ENCODE data around the gene KDM5B. TPM values are rescaled to one million over a fixed set of nuclear protein-coding genes. Genes with fewer than 3 reads are reported as not detected.

Gene KDM5B
- total and polyA plus RNA-seq, 2 experiments from 2014 or later = 175 to 202 TPM

GRCh38 chr1:202801175-202801574 is 7.0 kb downstream of the KDM5B start (continued):
- no peak for TF ChIP-seq REST (IDR thresholded peaks at IDR 0.05; ENCODE audit: unreplicated experiment)

GRCh38 chr1:202800742-202801141 is 7.5 kb downstream of the KDM5B start:
- Histone ChIP-seq H3K36me3 (ENCODE audit: insufficient read depth) (no peaks in the 10 kb centered on the region), H3K9me2 (ENCODE audit: insufficient read depth) (no peaks in the 10 kb centered on the region), H4K20me1 (replicated peaks; ENCODE audit: insufficient read depth) (peaks cover 81% of the 10 kb centered on the region), H3K27ac (ENCODE audit: low read depth) (no peak overlapping the region), H3K79me2 (replicated peaks; ENCODE audit: insufficient read depth) (peaks cover 100% of the 10 kb centered on the region), H3K27me3 (ENCODE audit: insufficient read depth) (no peaks in the 10 kb centered on the region), H3K4me2 (no peak overlapping the region), H3K4me1 (ENCODE audit: insufficient read depth) (peaks cover 50% of the 10 kb centered on the region), H3F3A (replicated peaks; ENCODE audit: low read depth) (0 out of 2 replicates have a peak, but pooled peaks cover 5% of the 10 kb centered on the region), H3K4me3 (no peak overlapping the region), H2AFZ (no peak overlapping the region)
- ATAC-seq (no peak), DNase-seq (ENCODE audit: low spot score) (no peak)
- no peaks in the 10 kb centered on the region for H3K9me3 Mint-ChIP-seq
- H3K4me3 Mint-ChIP-seq = no peak overlapping the region; the same call in 2 of the 3 replicates
- no peak for TF ChIP-seq ZNF114 (CRISPR knock-in tag; IDR thresholded peaks at IDR 0.05)
- no peak for TF ChIP-seq EZH2 (IDR thresholded peaks at IDR 0.05; ENCODE audit: low read depth, unreplicated experiment)
- no peak for TF ChIP-seq EZH2phosphoT487 (IDR thresholded peaks at IDR 0.05; ENCODE audit: unreplicated experiment)
- no peak for TF ChIP-seq POLR2AphosphoS5 (IDR thresholded peaks at IDR 0.05; ENCODE audit: low read depth)
- no peak overlapping the region; the same call in 1 of the 2 replicates for H3K27ac Mint-ChIP-seq
- peaks cover 19% of the 10 kb centered on the region for H3K36me3 Mint-ChIP-seq (ENCODE audit: low read depth)
- peaks cover 62% of the 10 kb centered on the region for H3K4me1 Mint-ChIP-seq
- H3K27me3 Mint-ChIP-seq (ENCODE audit: insufficient read depth, low read depth, poor library complexity) = peaks cover 6% of the 10 kb centered on the region

GRCh38 chr1:202798792-202799331 is 9.4 kb downstream of the KDM5B start:
- ATAC-seq (no peak), DNase-seq (ENCODE audit: low spot score) (no peak)
- Histone ChIP-seq H3K9me2 (ENCODE audit: insufficient read depth) (no peaks in the 10 kb centered on the region), H3K27me3 (ENCODE audit: insufficient read depth) (no peaks in the 10 kb centered on the region), H3K27ac (ENCODE audit: low read depth) (no peak overlapping the region), H3K4me2 (no peak overlapping the region), H3F3A (replicated peaks; ENCODE audit: low read depth) (0 out of 2 replicates have a peak, but pooled peaks cover 5% of the 10 kb centered on the region), H2AFZ (no peak overlapping the region), H3K36me3 (ENCODE audit: insufficient read depth) (no peaks in the 10 kb centered on the region), H3K4me3 (no peak overlapping the region), H4K20me1 (replicated peaks; ENCODE audit: insufficient read depth) (peaks cover 96% of the 10 kb centered on the region), H3K79me2 (replicated peaks; ENCODE audit: insufficient read depth) (peaks cover 100% of the 10 kb centered on the region), H3K4me1 (ENCODE audit: insufficient read depth) (peaks cover 38% of the 10 kb centered on the region)
- Mint-ChIP-seq H3K4me1 (peaks cover 47% of the 10 kb centered on the region), H3K27ac (no peak overlapping the region), H3K4me3 (no peak overlapping the region), H3K9me3 (no peaks in the 10 kb centered on the region), H3K27me3 (ENCODE audit: insufficient read depth, low read depth, poor library complexity) (peaks cover 6% of the 10 kb centered on the region), H3K36me3 (ENCODE audit: low read depth) (peaks cover 19% of the 10 kb centered on the region)
- TF ChIP-seq ETS1 (IDR thresholded peaks at IDR 0.05) (no peak), ZNF462 (CRISPR knock-in tag; IDR thresholded peaks at IDR 0.05) (no peak)
